ENCODE measurements around the gene FOXP1.

FOXP1 gene

GRCh38 chr3:71318458-71318827, 265.1 kb downstream of the FOXP1 start:
- DNase-seq: no peak

GRCh38 chr3:71317749-71318457, 265.6 kb downstream of the FOXP1 start:
- DNase-seq: no peak

GRCh38 chr3:71317140-71317539, 266.4 kb downstream of the FOXP1 start:
- DNase-seq: no peak

GRCh38 chr3:71316066-71316777, 267.3 kb downstream of the FOXP1 start:
- DNase-seq: no peak

- DNase-seq: no peak
Observed at GRCh38 chr3:71315431-71315830, 268.1 kb downstream of the FOXP1 start.

- DNase-seq: no peak
Observed at GRCh38 chr3:71313844-71314243, 269.7 kb downstream of the FOXP1 start.

- DNase-seq: no peak
Observed at GRCh38 chr3:71312461-71312860, 271.1 kb downstream of the FOXP1 start.

- no peak for DNase-seq
Observed at GRCh38 chr3:71311661-71312046, 271.9 kb downstream of the FOXP1 start.

- no peak for DNase-seq
Observed at GRCh38 chr3:71310980-71311660, 272.4 kb downstream of the FOXP1 start.

- DNase-seq: peak in 1 of 2 donors; percentile 21
Observed at GRCh38 chr3:71310359-71310979, 273.1 kb downstream of the FOXP1 start.

GRCh38 chr3:71309886-71310285, 273.6 kb downstream of the FOXP1 start:
- DNase-seq: no peak

- no peak for DNase-seq
Observed at GRCh38 chr3:71309342-71309741, 274.2 kb downstream of the FOXP1 start.

GRCh38 chr3:71308836-71309235, 274.7 kb downstream of the FOXP1 start:
- no peak for DNase-seq

- peak in 1 of 2 donors; percentile 63 for DNase-seq
Observed at GRCh38 chr3:71307991-71308697, 275.4 kb downstream of the FOXP1 start.

- DNase-seq: peak; percentile 41 to 71
Observed at GRCh38 chr3:71305231-71306206, 278.0 kb downstream of the FOXP1 start.

- peak; percentile 12 to 51 for DNase-seq
Observed at GRCh38 chr3:71304684-71305083, 278.8 kb downstream of the FOXP1 start.

- no peak for DNase-seq
Observed at GRCh38 chr3:71304247-71304646, 279.3 kb downstream of the FOXP1 start.

GRCh38 chr3:71303627-71304200, 279.8 kb downstream of the FOXP1 start:
- peak in 1 of 2 donors; percentile 17 for DNase-seq

GRCh38 chr3:71302604-71303003, 280.9 kb downstream of the FOXP1 start:
- no peak for DNase-seq

- no peak for DNase-seq
Observed at GRCh38 chr3:71300951-71301393, 282.6 kb downstream of the FOXP1 start.

GRCh38 chr3:71299160-71299559, 284.4 kb downstream of the FOXP1 start:
- DNase-seq: no peak
